Hematopoietic multipotent progenitor cell treated with erythropoietin and hydrocortisone succinate and interleukin-3 and kit ligand, for 4 days (in vitro differentiated cells): Measurements from ENCODE around the gene UBE2L5.

Experiments
- DNase-seq: peaks from one replicate; pipeline ENCODE4 v3.0.0-alpha.2; 2015

The UBE2L5 gene

GRCh38 chr13:30422054-30422839, at the start of gene UBE2L5:
TSS of gene UBE2L5 (plus strand) at chr13:30422493. CDS start at chr13:30427991, 5,498 bp downstream.
- peak; percentile 86 for DNase-seq

- DNase-seq, result peak; percentile 50
Observed at GRCh38 chr13:30373727-30374126, 48.6 kb upstream of the UBE2L5 start.

GRCh38 chr13:30375265-30375835, 46.9 kb upstream of the UBE2L5 start:
- DNase-seq, result no peak

- peak; percentile 79 for DNase-seq
Observed at GRCh38 chr13:30376426-30377311, 45.6 kb upstream of the UBE2L5 start.

GRCh38 chr13:30377312-30377685, 45.0 kb upstream of the UBE2L5 start:
- DNase-seq, result no peak

GRCh38 chr13:30378191-30378590, 44.1 kb upstream of the UBE2L5 start:
- no peak for DNase-seq

- no peak for DNase-seq
Observed at GRCh38 chr13:30381049-30381448, 41.2 kb upstream of the UBE2L5 start.

GRCh38 chr13:30382836-30383525, 39.3 kb upstream of the UBE2L5 start:
- DNase-seq, result peak; percentile 42

- DNase-seq, result no peak
Observed at GRCh38 chr13:30388406-30389283, 33.6 kb upstream of the UBE2L5 start.

- no peak for DNase-seq
Observed at GRCh38 chr13:30391956-30392680, 30.2 kb upstream of the UBE2L5 start.

- no peak for DNase-seq
Observed at GRCh38 chr13:30392681-30393045, 29.6 kb upstream of the UBE2L5 start.

GRCh38 chr13:30394751-30395191, 27.5 kb upstream of the UBE2L5 start:
- DNase-seq, result peak; percentile 67

GRCh38 chr13:30395192-30396158, 26.8 kb upstream of the UBE2L5 start:
- peak; percentile 93 for DNase-seq

- peak; percentile 41 for DNase-seq
Observed at GRCh38 chr13:30396434-30397075, 25.7 kb upstream of the UBE2L5 start.

- DNase-seq, result no peak
Observed at GRCh38 chr13:30398601-30399072, 23.7 kb upstream of the UBE2L5 start.

- no peak for DNase-seq
Observed at GRCh38 chr13:30400376-30400775, 21.9 kb upstream of the UBE2L5 start.

GRCh38 chr13:30401347-30401746, 20.9 kb upstream of the UBE2L5 start:
- DNase-seq, result no peak

GRCh38 chr13:30403456-30403855, 18.8 kb upstream of the UBE2L5 start:
- no peak for DNase-seq

GRCh38 chr13:30404207-30404606, 18.1 kb upstream of the UBE2L5 start:
- no peak for DNase-seq
